ENCODE results near the gene ANTKMT. TPM values are rescaled to one million over a fixed set of nuclear protein-coding genes. Genes with fewer than 3 reads are reported as not detected.

ANTKMT gene
- total RNA-seq, 1 experiment from 2014 or later = 55.0 TPM

- Histone ChIP-seq H3K27me3 (ENCODE audit: insufficient read depth, low read depth) (no peaks in the 10 kb centered on the region), H3K9me2 (ENCODE audit: insufficient read depth) (no peaks in the 10 kb centered on the region), H4K20me1 (ENCODE audit: insufficient read depth) (peaks cover 30% of the 10 kb centered on the region), H3K4me3 (peak within 1 kb of the TSS; percentile 71), H2AFZ (peak within 1 kb of the TSS; percentile 89), H3K79me2 (ENCODE audit: low read depth) (peaks cover 33% of the 10 kb centered on the region), H3K4me2 (peak within 1 kb of the TSS; percentile 86), H3K27ac (peak within 1 kb of the TSS; percentile 43; the same call in 1 of the 2 replicates), H3F3A (ENCODE audit: insufficient read depth, low read depth) (peaks cover 40% of the 10 kb centered on the region; the same call in 1 of the 2 replicates), H3K4me1 (replicated peaks; ENCODE audit: insufficient read depth) (peaks cover 30% of the 10 kb centered on the region), H3K9me3 (ENCODE audit: insufficient read depth, low read depth) (no peaks in the 10 kb centered on the region), H3K36me3 (ENCODE audit: low read depth) (no peaks in the 10 kb centered on the region; the same call in 1 of the 2 replicates)
- BruUV-seq (replicated peaks) = no TSS peak
- no peak for TF ChIP-seq CTCF (conservative IDR thresholded peaks at IDR 0.05)
- intact Hi-C loops (cut with micrococcal nuclease; ENCODE audit: unreplicated experiment) = loop anchor here (5.0 kb wide), 1 partner anchor 153 kb away; the partner anchor contains the start of gene CAPN15
- CTCF ChIA-PET = interaction anchor here (0.6 kb wide), 1 partner anchor 40 kb away, joined by 4 read pairs; no protein-coding TSS in a partner anchor
- POLR2A ChIA-PET (ENCODE audit: unreplicated experiment) = interaction anchor here (0.5 to 1.1 kb wide), 4 partner anchors 31 to 277 kb away, joined by 3 to 5 read pairs (median 4); partner anchors contain the start of genes CHTF18 and WDR90
- DNase-seq = peak; percentile 60 to 94
These were observed 40.9 kb upstream of the ANTKMT start, which contains the start of gene STUB1 for GRCh38 chr16:679814-680624. STUB1 (plus strand) TSS chr16:680410; CDS start chr16:680526, 116 bp downstream.

- ChIA-PET POLR2A (ENCODE audit: unreplicated experiment) (interaction anchor here (1.1 kb wide), 2 partner anchors 32 to 108 kb away, joined by 3 to 5 read pairs; partner anchors contain the start of genes CHTF18 and WDR90), CTCF (interaction anchor here (0.6 kb wide), 1 partner anchor 40 kb away, joined by 4 read pairs; no protein-coding TSS in a partner anchor)
These were observed 40.4 kb upstream of the ANTKMT start for GRCh38 chr16:680625-680945.

More at GRCh38 chr16:680625-680945, 40.4 kb upstream of the ANTKMT start:
- Histone ChIP-seq H3K27me3 (ENCODE audit: insufficient read depth, low read depth) (no peaks in the 10 kb centered on the region), H2AFZ (no peak overlapping the region), H4K20me1 (ENCODE audit: insufficient read depth) (peaks cover 30% of the 10 kb centered on the region), H3K9me2 (ENCODE audit: insufficient read depth) (no peaks in the 10 kb centered on the region), H3K79me2 (ENCODE audit: low read depth) (peaks cover 33% of the 10 kb centered on the region), H3K4me1 (replicated peaks; ENCODE audit: insufficient read depth) (peaks cover 33% of the 10 kb centered on the region), H3F3A (ENCODE audit: insufficient read depth, low read depth) (peaks cover 40% of the 10 kb centered on the region; the same call in 1 of the 2 replicates), H3K9me3 (ENCODE audit: insufficient read depth, low read depth) (no peaks in the 10 kb centered on the region), H3K4me3 (peak overlapping the region; percentile 71), H3K27ac (no peak overlapping the region; the same call in 1 of the 2 replicates), H3K36me3 (ENCODE audit: low read depth) (no peaks in the 10 kb centered on the region; the same call in 1 of the 2 replicates), H3K4me2 (peak overlapping the region; percentile 86)
- no TSS peak for BruUV-seq (replicated peaks)
- TF ChIP-seq CTCF (conservative IDR thresholded peaks at IDR 0.05) (no peak), EZH2 (IDR thresholded peaks at IDR 0.05; ENCODE audit: low read depth) (no peak)
- intact Hi-C loops (cut with micrococcal nuclease; ENCODE audit: unreplicated experiment) = loop anchor here (5.0 kb wide), 1 partner anchor 153 kb away; the partner anchor contains the start of gene CAPN15
- no peak for DNase-seq

Measured in PC-9 (cell line).